COLO668 (cell line): ENCODE data around the gene SMYD2.

Source experiments
- DNase-seq: peaks from one replicate; lab custom pipeline; 2025; ENCODE audit not compliant: unreplicated experiment; lab: John Stamatoyannopoulos, UW

The SMYD2 gene

GRCh38 chr1:214327514-214327913 is 46.6 kb downstream of the SMYD2 start:
- DNase-seq: no peak

- peak; percentile 85 for DNase-seq
Measured at GRCh38 chr1:214328770-214329469, 48.0 kb downstream of the SMYD2 start.

DNA sequence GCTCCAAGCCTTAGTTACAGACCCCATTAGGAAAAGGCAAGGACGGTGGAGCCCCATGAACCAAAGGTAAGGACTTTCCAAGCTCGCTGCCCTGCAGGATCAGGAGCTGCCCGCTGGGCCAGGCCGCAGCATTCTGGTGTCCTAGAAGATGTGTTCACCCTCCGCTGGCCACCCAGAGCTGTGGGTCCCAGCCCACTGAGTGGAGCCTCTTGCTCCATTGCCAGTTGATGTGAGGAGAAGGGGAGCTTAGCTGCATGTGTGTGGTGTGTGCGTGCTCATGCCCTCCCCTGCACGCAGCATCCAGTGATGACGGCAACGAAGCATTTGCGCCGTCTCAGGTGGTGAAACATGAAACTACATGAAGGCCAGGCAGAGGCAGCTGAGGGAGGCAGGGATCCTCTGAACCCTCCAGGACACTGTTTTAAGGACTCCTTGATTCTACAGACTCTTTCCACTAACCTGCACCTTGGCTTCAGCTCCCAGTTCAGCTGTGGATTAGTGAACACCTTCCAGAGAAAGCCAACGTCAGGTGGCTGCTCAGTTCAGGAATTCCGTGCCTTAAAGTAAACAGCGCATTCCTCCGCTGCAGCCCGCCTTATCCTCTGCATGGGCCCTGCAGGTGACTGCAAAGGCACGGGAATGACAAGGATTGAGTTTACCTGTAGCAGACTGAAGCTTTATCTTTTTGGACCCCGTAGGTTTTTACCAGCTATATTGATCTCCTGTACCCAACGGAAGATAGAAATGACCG is 48.7 kb downstream of the SMYD2 start:
- DNase-seq: no peak

GRCh38 chr1:214330222-214330621 is 49.3 kb downstream of the SMYD2 start:
- no peak for DNase-seq

DNA sequence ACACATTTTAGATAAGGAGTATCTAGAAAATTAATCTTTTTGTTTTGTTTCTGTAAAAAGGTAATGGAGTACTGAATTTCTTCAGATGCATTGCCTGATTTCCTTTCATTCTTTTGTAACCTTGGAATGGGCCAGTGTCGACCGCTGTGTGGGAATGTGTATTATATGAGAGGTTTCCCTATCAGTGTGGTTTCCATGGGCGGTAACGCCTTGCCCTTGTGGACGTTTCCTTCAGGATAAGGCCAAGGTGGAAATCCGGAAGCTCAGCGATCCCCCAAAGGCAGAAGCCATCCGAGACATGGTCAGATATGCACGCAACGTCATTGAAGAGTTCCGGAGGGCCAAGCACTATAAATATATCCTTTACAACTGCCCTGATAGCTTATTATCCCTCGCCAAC is 49.8 kb downstream of the SMYD2 start:
- DNase-seq: no peak

- DNase-seq: no peak
Measured at GRCh38 chr1:214331180-214331579, 50.2 kb downstream of the SMYD2 start.

GRCh38 chr1:214331827-214332423 is 51.0 kb downstream of the SMYD2 start:
- peak; percentile 54 for DNase-seq

DNA sequence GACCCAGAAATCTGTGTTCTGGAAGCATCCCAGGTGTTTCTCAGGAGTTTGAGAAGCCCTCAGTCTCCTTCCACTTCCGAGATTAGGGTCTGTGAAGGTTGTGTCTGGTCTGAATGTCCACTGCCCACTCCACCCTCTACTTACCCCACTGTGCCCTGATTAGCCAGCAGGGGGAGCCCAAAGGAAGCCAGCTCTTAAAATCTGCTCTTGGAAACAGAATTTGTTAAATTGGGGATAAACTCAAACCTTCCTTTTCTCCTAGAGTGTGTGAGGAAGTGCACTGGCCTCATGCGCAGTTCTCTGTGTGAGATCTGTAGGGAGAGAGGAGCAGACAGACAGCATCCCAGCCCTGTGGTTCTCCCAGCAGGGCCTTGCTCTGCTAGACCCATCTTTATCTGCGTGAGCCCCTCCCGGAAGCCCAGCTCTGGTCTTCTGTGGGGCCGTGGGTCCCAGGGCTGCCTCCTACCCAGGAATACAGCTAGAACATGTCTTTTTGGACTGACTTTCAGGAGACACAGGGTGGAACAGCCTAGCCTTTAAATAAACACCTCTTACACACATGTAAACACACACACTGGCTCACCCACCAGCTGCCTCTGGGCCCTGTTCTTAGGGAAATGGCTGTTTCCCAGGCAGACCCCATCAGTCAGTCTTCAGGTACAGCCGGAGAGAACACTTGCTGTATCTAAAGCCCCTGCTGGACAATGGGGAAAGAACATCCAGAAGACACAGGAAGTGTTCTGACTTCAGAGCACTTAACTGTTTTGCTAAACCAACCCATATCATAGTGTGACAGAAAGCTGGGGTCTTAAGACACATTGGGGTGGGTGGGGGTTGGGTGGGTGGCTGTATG is 52.2 kb downstream of the SMYD2 start:
- peak; percentile 41 for DNase-seq

GRCh38 chr1:214335567-214335966 is 54.6 kb downstream of the SMYD2 start:
- no peak for DNase-seq

GRCh38 chr1:214337015-214337414 is 56.1 kb downstream of the SMYD2 start:
- DNase-seq: no peak

DNA sequence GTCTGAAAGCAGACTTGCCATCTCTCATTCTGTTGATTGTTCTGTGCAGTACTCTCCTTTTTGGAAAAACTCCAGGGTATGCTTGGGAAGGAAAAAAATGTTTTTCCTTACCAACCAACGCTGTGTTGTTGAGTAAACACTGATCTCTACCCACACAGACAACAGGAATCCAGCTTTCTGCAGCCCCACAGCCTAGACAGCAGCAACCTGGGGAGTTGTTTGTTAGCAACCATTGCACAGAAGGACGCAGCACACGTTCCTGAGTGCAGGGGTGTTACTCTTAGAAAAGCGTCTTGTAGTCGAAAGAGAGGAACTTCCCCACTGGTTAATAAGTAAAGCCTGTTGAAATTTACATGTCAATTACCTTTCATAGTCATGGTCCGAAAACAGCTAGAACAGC is 56.6 kb downstream of the SMYD2 start:
- no peak for DNase-seq

DNA sequence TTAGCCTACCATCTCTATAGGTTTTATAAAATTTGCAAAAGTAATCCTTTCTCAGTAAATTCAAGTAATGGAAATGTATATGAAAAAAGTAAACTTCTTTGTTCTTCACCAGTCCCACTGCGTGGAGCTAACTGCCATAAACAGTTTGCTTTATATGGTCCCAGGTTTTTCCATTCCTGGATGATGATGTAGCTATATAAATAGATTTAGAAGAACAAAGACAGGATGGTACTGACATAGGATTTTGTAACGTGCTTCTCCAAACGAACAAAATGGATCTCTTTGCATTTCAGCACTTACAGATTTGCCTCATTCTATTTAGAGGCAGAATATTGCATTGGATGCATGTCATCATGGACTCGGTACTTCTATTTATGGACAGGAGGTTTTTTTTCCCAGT is 57.3 kb downstream of the SMYD2 start:
- no peak for DNase-seq

DNA sequence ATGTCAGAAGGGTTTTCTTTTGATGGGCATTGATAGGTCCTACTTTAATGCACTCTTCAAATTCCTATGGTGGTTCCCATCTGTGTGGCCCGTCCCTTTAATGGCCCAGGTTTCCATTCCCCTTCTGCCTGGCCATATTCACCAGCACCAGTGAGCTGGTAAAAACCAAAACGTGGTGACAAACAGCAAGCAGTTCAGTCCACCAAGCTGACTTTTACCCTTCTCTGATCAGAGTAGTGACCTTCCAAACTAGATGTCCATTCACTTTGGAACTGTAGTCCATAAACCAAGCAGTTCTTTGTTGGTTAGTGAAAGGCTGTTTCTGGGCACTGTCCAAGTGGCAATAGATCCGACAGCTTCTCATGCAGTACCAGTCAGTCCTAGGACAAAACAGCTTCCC is 60.5 kb downstream of the SMYD2 start:
- no peak for DNase-seq

GRCh38 chr1:214341932-214342331 is 61.0 kb downstream of the SMYD2 start:
- DNase-seq: no peak

DNA sequence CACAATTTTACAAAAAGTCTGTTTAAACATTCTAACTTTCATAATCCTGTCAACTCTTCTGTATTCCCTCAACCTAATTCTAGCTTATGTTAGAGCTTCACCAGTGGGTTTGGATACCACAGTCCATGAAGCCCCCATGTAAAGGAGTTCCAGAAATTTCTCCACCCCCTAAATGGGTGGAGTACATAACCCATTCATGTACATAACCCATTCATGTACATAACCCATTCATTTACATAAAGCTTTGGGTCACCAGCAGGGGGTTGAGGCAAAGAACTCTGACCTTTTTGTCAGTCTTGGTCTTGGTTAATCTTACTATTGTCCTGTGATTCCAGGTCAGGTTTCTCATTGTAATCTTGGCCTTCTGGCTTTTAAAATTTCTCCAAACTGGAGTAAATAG is 61.6 kb downstream of the SMYD2 start:
- no peak for DNase-seq

GRCh38 chr1:214344897-214345296 is 63.9 kb downstream of the SMYD2 start:
- DNase-seq: no peak

DNA sequence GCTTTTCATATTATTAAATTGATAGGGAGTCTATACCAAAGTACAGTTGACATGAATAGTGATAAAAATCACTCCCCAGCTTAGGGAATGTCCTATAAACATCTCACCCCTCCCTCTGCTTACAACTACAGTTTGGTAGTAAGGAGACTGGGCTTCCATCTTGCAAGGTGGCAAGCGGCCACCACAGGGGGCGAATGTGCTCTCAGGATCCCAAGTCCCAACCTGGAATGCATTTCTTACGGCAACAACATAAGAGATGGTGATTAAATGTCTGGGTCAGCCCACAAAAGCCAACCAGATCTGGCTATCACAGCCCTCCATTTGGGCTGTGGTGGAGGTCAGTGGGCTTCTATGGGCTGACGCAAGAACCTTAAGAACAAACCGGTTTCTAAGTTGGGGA is 68.0 kb downstream of the SMYD2 start:
- DNase-seq: no peak

- DNase-seq: no peak
Measured at GRCh38 chr1:214349781-214350180, 68.8 kb downstream of the SMYD2 start.

- no peak for DNase-seq
Measured at GRCh38 chr1:214351551-214352277, 70.8 kb downstream of the SMYD2 start.

GRCh38 chr1:214352838-214353237 is 71.9 kb downstream of the SMYD2 start:
- no peak for DNase-seq
